Tibial nerve (tissue), 4 donors: ENCODE measurements around the gene EFCAB6. TPM values are rescaled to one million over a fixed set of nuclear protein-coding genes. Genes with fewer than 3 reads are reported as not detected.

ENCODE experiments used
- DNase-seq, 2 donors: peaks; one replicate each; pipeline ENCODE4 v3.0.0-alpha.2; 2019; ENCODE audit warnings: low spot score in 2 of 2
- H3K27ac ChIP-seq, 4 donors: fragments of 200-600 bp; sonication (generic) in 3 of 4; one replicate each; pipeline ENCODE4 v1.5.1; 2017 to 2019; ENCODE audit warnings: mild to moderate bottlenecking in 1 of 4
- H3K27me3 ChIP-seq, 2 donors: fragments of 200-600 bp; sonication (generic) in 1 of 2; one replicate each; pipeline versions ENCODE4 v1.5.1 to v1.6.0; 2017 to 2019
- H3K36me3 ChIP-seq, 3 donors: fragments of 200-600 bp; sonication (generic); one replicate each; pipeline ENCODE4 v1.5.1; 2018 to 2019
- H3K4me1 ChIP-seq, 4 donors: fragments of 200-600 bp; sonication (generic) in 3 of 4; one replicate each; pipeline ENCODE4 v1.5.1; 2017 to 2019
- H3K4me3 ChIP-seq, 4 donors: fragments of 200-600 bp; sonication (generic) in 3 of 4; one replicate each; pipeline ENCODE4 v1.5.1; 2017 to 2019; ENCODE audit warnings: mild to moderate bottlenecking in 1 of 4, moderate library complexity in 1 of 4
- H3K9me3 ChIP-seq, 4 donors: fragments of 200-600 bp; sonication (generic) in 3 of 4; one replicate each; pipeline ENCODE4 v1.5.1; 2017 to 2019
- EP300 ChIP-seq, 2 donors: sonication (generic); formaldehyde crosslinking; IDR thresholded peaks; one replicate each; pipeline ENCODE4 v1.6.1; 2017; ENCODE audit warnings: antibody characterized with exemption in 2 of 2, mild to moderate bottlenecking in 1 of 2
- POLR2A ChIP-seq, 2 donors: fragments of 450-650 bp; IDR thresholded peaks; one replicate each; pipeline ENCODE4 v1.6.1; 2017; ENCODE audit warnings: antibody characterized with exemption in 2 of 2, mild to moderate bottlenecking in 2 of 2, moderate library complexity in 2 of 2
- WGBS, 2 donors: methylation state at CpG; one replicate each; pipeline ENCODE4 v1.1.5; 2018; 5-methylcytosine and 5-hydroxymethylcytosine counted together
- total RNA-seq, 4 donors: library from RNA; depleted of rRNA; stranded (reverse); fragments of >200 nt; gene quantifications; one replicate each; pipeline ENCODE4 v1.1.0, GENCODE V29; 2016
- TF ChIP-seq, protein P1 (sequence below), 5 experiments: fragments of 200-600 bp in 3 of 5; fragments of 450-650 bp in 2 of 5; sonication (generic) in 3 of 5; IDR thresholded peaks; one replicate each; pipeline ENCODE4 v1.5.1; 2016 to 2019; ENCODE audit warnings: antibody characterized with exemption in 5 of 5, mild to moderate bottlenecking in 3 of 5, moderate library complexity in 2 of 5

The EFCAB6 gene
- total RNA-seq, 4 donors from 2014 or later: 3.3 to 9.2 (median 6.8) TPM

DNA sequence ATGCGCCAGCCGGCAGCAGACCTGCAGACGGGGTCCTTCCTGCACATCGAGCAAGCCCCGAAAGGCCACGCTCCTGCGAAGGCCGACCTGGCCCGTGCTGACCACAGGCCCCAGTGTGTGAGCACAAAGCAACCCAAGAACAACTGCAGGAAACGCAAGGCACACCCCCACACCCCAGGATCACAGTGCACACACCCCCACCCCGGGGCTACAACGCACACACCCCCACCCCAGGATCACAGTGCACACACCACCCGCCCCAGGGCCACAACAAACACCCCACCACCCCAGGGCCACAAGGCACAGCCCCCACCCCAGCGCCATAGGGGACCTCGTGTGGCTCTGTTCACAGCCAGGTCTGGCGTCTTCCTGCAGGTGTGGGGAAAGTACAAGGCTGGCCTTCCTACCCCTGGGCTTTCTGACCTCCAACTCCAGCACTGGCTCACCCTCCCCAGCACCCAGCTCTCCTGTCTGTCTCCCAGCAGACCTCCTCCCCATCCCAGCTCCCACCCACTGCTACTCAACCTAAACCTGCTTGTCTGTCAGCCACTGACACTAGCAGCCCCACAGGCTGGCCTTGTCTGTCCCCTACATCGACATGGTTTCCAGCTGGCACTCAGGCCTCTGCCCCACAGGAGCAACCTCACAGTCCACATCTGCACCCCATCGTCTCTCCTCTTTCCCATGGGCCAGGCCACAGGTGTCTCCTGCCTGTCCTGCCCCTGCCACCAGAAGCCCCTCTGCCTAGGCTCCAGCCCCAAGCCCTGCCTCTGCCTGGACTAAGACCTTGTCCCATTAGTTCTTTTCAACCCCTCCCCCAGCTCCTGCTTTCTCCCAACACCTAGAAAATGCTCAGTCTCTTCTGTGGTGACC, 20.5 kb upstream of the EFCAB6 start:
- H3K4me1 ChIP-seq: peaks cover 0 to 24% (median 7%) of the 10 kb centered on the region in 4 donors
- no peaks in the 10 kb centered on the region for H3K36me3 ChIP-seq
- 86 to 89% methylated on average over 15 to 18 of the region's 18 CpGs for WGBS, 2 donors
- H3K27me3 ChIP-seq: no peaks in the 10 kb centered on the region
- no peak overlapping the region for H3K4me3 ChIP-seq
- TF ChIP-seq EP300 (IDR thresholded peaks at IDR 0.05) (no peak), POLR2A (IDR thresholded peaks at IDR 0.05) (no peak)
- TF ChIP-seq, protein P1, sequence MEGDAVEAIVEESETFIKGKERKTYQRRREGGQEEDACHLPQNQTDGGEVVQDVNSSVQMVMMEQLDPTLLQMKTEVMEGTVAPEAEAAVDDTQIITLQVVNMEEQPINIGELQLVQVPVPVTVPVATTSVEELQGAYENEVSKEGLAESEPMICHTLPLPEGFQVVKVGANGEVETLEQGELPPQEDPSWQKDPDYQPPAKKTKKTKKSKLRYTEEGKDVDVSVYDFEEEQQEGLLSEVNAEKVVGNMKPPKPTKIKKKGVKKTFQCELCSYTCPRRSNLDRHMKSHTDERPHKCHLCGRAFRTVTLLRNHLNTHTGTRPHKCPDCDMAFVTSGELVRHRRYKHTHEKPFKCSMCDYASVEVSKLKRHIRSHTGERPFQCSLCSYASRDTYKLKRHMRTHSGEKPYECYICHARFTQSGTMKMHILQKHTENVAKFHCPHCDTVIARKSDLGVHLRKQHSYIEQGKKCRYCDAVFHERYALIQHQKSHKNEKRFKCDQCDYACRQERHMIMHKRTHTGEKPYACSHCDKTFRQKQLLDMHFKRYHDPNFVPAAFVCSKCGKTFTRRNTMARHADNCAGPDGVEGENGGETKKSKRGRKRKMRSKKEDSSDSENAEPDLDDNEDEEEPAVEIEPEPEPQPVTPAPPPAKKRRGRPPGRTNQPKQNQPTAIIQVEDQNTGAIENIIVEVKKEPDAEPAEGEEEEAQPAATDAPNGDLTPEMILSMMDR (IDR thresholded peaks at IDR 0.05): no peak
- H3K27ac ChIP-seq: no peak overlapping the region
- no peaks in the 10 kb centered on the region for H3K9me3 ChIP-seq
- DNase-seq: no peak

- H3K27me3 ChIP-seq: no peaks in the 10 kb centered on the region
- H3K9me3 ChIP-seq: no peaks in the 10 kb centered on the region
- H3K27ac ChIP-seq: no peak overlapping the region
- no peak overlapping the region for H3K4me3 ChIP-seq
- TF ChIP-seq POLR2A (IDR thresholded peaks at IDR 0.05): no peak
- no peak for TF ChIP-seq EP300 (IDR thresholded peaks at IDR 0.05)
- TF ChIP-seq, protein P1 (IDR thresholded peaks at IDR 0.05): no peak
- no peak for DNase-seq
- 93 to 94% methylated on average over 27 to 31 of the region's 33 CpGs for WGBS, 2 donors
- H3K4me1 ChIP-seq: peaks cover 0 to 24% (median 7%) of the 10 kb centered on the region in 4 donors
- no peaks in the 10 kb centered on the region for H3K36me3 ChIP-seq
Measured at GRCh38 chr22:43831561-43832392, 19.7 kb upstream of the EFCAB6 start.

- H3K27me3 ChIP-seq: no peaks in the 10 kb centered on the region
- WGBS, 2 donors: 65% methylated on average over 11 to 12 of the region's 12 CpGs
- no peak overlapping the region for H3K4me3 ChIP-seq
- no peak for TF ChIP-seq EP300 (IDR thresholded peaks at IDR 0.05)
- TF ChIP-seq, protein P1 (IDR thresholded peaks at IDR 0.05): no peak
- TF ChIP-seq POLR2A (IDR thresholded peaks at IDR 0.05): no peak
- H3K9me3 ChIP-seq: no peaks in the 10 kb centered on the region
- peaks cover 0 to 30% (median 7%) of the 10 kb centered on the region in 4 donors for H3K4me1 ChIP-seq
- DNase-seq: no peak
- peak overlapping the region in 2 of 4 donors; percentile 7 to 81 for H3K27ac ChIP-seq
- no peaks in the 10 kb centered on the region for H3K36me3 ChIP-seq
Measured at GRCh38 chr22:43830931-43831560, 18.9 kb upstream of the EFCAB6 start.

DNA sequence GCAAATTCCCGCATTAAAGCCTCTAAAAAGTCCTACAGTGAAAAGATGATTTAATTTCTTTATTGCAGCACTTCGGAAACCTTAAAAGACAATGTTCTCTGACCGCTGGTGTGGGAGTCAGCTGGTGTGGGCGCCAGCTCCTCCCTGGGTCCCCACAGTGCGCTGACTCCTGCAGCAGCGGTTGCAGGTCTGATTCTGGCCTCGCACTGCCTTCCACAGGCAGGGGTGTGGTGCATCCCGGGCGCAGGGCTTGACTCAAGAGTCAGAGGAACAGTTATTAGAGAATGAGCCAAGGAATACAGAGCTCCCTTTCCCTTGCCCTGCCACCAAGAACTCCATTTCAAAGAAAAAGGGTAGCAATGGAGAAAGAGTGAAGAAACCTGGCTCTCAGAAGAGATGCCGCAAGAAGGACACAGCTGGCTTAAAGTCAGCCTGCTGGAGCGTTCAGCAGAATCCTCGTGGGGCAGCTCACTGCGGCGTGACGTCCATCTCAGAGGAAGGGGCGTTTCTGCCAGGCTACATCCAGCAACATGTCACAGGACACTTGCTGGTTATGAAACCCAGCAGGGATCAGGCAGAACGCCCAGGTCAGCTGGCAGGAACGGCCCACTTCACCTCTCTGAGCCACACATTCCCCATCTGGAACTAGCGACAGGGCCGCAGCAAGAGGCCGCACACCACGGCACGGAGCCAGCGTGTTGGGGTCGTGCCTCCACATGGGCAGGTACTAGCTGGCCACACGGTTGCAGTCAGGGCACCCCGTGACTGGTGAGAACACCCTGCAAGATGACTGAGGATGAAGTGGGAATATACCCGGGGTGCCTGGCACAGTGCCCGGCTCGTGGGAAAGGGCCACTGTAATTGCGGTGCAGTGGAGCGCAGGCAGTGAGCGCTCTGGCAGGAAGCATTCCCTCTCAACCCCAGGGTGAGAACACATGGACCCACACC, 18.1 kb upstream of the EFCAB6 start:
- TF ChIP-seq, protein P1 (IDR thresholded peaks at IDR 0.05): no peak
- TF ChIP-seq EP300 (IDR thresholded peaks at IDR 0.05): peak; percentile 12 to 81
- DNase-seq: peak; percentile 70 to 79
- H3K4me1 ChIP-seq: peaks cover 0 to 30% (median 7%) of the 10 kb centered on the region in 4 donors
- H3K4me3 ChIP-seq: no peak overlapping the region
- no peaks in the 10 kb centered on the region for H3K9me3 ChIP-seq
- no peaks in the 10 kb centered on the region for H3K36me3 ChIP-seq
- peak overlapping the region; percentile 64 to 81 (median 72) for H3K27ac ChIP-seq
- WGBS, 2 donors: 60 to 65% methylated on average over 30 to 33 of the region's 33 CpGs
- no peaks in the 10 kb centered on the region for H3K27me3 ChIP-seq
